OCI-LY7 (cell line): ENCODE results near the gene IFNGR2.

Experiments
- CTCF ChIP-seq: fragments of 200-600 bp; sonication (generic); conservative IDR thresholded peaks from 2 replicates; pipeline ENCODE4 v1.5.1; 2014; ENCODE audit warnings: mild to moderate bottlenecking, antibody characterized with exemption, low read length, moderate library complexity, mixed read lengths
- EZH2phosphoT487 ChIP-seq: fragments of 200-600 bp; sonication (generic); IDR thresholded peaks from 2 replicates; pipeline ENCODE4 v1.6.1; 2018; ENCODE audit warnings: low read depth, borderline replicate concordance, mild to moderate bottlenecking, mixed run types, antibody characterized with exemption, low read length, moderate library complexity, mixed read lengths

- no peak for TF ChIP-seq CTCF
- no peak for TF ChIP-seq EZH2phosphoT487
Measured at GRCh38 chr21:33406493-33406892, 3.3 kb downstream of the IFNGR2 start.
